Anterior cingulate cortex (tissue), 58 donors: ENCODE measurements around the gene GPR78.
A peak's percentile ranks its signal among the peaks of the same experiment; 100 is the strongest.
"Not testable (repeated sequence)": the region's sequence is repeated elsewhere in the genome, so short reads cannot be mapped to it uniquely, and the experiment has no call there.

Source experiments
- DNase-seq, 58 donors: peaks; one replicate each; lab custom pipeline; 2025; lab: John Stamatoyannopoulos, UW

Gene GPR78

GRCh38 chr4:8614365-8615193, 34.4 kb downstream of the GPR78 start:
- DNase-seq: no peak

DNA sequence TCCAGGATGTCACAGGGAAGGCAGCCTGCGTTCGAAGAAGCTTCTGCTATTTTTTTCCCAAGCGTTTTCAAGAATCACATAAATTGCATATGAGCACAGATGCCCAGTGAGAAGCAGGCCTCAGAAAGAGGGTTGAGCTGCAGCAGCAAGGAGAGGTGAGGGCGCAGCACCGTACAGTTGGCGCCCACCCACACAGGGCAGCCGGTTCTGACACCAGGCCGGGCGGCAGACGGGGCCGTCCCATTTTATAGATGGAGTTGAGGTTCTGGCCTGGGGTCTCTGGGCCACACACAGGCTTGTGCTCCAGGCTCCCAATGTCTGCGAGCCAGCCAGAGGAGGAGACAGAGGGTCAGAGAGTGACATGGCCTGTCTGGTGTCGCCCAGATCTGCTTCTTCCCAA, 35.2 kb downstream of the GPR78 start:
- DNase-seq: no peak

DNA sequence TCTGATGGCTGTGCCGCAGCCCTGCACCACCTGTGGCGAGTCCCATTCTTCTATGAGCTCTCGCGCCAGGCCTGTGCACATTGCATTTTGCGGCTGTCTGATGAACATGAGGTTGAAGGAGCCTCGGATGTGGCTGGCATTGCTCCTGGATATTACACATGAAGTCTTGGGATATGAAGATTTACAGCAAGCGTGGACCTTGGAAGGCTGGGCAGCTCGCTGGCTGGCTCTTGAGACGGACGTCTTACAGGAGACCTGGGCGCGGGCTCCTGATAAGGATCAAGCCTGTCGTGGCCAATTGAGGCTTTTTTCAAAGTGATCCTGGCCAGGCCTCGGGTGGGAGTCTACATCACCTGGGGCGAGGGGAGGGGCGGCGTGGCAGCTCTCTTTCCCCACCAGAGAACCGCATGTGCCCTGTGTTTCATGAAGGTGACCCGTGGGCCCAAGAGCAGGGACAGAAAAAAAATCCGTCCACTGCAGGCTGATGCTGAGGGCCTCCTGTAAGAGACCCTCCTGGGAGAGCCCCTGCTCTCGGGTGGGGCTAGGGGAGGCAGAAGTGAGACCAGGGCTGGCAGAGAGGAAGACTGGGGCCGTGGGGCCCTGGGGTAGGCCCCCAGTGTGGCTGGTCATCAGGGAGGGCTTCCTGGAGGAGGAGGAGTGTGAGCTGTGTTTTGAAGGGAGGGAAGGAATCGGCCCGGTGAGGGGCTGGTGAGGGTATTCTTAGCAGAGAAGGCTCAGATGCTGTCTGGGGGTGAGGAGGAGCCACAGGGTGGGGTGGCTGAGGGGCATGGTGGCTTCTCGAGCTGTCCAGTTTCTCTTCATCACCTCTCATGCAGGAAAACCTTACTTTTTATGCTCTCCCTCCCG, 36.0 kb downstream of the GPR78 start:
- no peak for DNase-seq

- no peak for DNase-seq
Observed at GRCh38 chr4:8616831-8617230, 36.6 kb downstream of the GPR78 start.

DNA sequence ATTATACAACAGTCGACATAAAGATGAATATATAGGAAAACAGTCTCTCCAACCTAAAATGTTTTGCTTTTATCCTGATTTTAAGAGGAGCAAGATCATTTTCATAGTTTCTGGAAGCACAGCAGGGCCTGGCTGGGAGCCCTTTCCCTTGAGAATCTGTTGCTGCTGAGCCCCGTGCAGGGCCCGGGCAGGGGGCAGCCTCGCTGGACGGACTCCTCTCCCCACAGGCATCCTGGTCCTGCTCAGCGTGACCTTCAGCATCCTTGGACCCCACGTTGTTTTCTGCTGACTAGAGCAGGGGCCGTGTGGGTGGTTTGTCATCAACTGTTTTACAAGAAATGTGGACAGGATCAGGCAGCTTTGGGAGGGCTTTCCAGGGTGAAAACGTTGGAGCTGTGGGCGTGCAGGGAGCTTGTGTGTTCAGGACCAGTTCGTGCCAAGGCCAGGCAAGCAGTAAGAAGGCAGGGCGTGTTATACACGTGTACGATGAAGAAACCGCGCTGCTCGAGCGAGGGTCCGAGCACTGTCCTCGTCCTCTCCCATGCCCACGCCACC, 37.4 kb downstream of the GPR78 start:
- no peak for DNase-seq

GRCh38 chr4:8618421-8618820, 38.2 kb downstream of the GPR78 start:
- DNase-seq: no peak

GRCh38 chr4:8618961-8619720, 38.9 kb downstream of the GPR78 start:
- DNase-seq: no peak

- DNase-seq: peak in 1 of 58 donors; percentile 11
Observed at GRCh38 chr4:8621135-8621534, 40.9 kb downstream of the GPR78 start.

DNA sequence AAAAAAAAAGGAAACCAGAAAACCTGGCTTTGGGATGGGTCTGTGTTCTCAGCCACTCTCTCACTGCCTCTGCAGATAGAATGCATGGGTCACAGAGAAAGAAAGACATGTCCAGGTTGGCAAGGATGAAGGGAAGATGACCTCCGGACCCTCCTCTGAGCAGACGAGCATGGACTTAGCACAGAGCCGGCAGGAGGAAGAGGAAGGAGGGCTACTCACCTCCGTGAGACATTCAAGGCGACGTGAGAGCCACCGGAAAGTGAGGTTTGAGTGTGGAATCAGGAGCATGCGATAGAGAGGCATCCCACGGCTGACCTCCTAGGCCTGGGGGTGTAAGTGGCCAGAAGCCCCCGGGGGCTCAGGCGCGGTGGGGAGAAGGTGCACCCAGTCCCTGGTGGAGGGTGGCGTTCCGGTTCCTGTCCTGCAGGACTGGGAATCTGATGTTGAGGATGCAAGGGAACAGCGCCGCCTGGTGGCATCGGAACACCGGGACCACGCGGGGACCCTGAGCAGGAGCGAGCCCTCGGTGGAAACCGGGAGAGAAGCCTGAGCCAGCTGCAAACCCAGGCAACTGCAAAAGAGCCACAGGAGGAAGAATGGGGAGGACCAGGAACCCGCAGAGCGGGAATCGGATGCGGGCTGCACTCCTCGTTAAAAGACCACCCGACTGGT, 44.5 kb downstream of the GPR78 start:
- not testable (repeated sequence) for DNase-seq

GRCh38 chr4:8630240-8630905, 50.2 kb downstream of the GPR78 start:
- not testable (repeated sequence) for DNase-seq

GRCh38 chr4:8631896-8632295, 51.7 kb downstream of the GPR78 start:
- DNase-seq: not testable (repeated sequence)

GRCh38 chr4:8634773-8635172, 54.6 kb downstream of the GPR78 start:
- DNase-seq: not testable (repeated sequence)

GRCh38 chr4:8635897-8636554, 55.8 kb downstream of the GPR78 start:
- DNase-seq: not testable (repeated sequence)
